ENCODE results near the gene DOCK11.

The DOCK11 gene

GRCh38 chrX:118498351-118498750, 2.7 kb downstream of the DOCK11 start:
- no peak for DNase-seq
- in situ Hi-C loops (cut with MboI; ENCODE audit: low pct_unique_long_range_greater_than_20kb, low sequenced_read_pairs): no loop called here

- no peak for DNase-seq
- in situ Hi-C loops (cut with MboI; ENCODE audit: low pct_unique_long_range_greater_than_20kb, low sequenced_read_pairs): no loop called here
These were observed 3.1 kb downstream of the DOCK11 start for GRCh38 chrX:118498755-118499154.

- DNase-seq: no peak
- in situ Hi-C loops (cut with MboI; ENCODE audit: low pct_unique_long_range_greater_than_20kb, low sequenced_read_pairs): no loop called here
These were observed 3.7 kb downstream of the DOCK11 start for GRCh38 chrX:118499295-118499694.

- DNase-seq: peak; percentile 90
- in situ Hi-C loops (cut with MboI; ENCODE audit: low pct_unique_long_range_greater_than_20kb, low sequenced_read_pairs): no loop called here
These were observed 6.7 kb downstream of the DOCK11 start for GRCh38 chrX:118502161-118502789.

- peak; percentile 89 for DNase-seq
- in situ Hi-C loops (cut with MboI; ENCODE audit: low pct_unique_long_range_greater_than_20kb, low sequenced_read_pairs): no loop called here
These were observed 7.8 kb downstream of the DOCK11 start for GRCh38 chrX:118503260-118504041.

GRCh38 chrX:118504581-118504980, 9.0 kb downstream of the DOCK11 start:
- no peak for DNase-seq

GRCh38 chrX:118506805-118507480, 11.3 kb downstream of the DOCK11 start:
- in situ Hi-C loops (cut with MboI; ENCODE audit: low pct_unique_long_range_greater_than_20kb, low sequenced_read_pairs): no loop called here

More at GRCh38 chrX:118504581-118504980, 9.0 kb downstream of the DOCK11 start:
- in situ Hi-C loops (cut with MboI; ENCODE audit: low pct_unique_long_range_greater_than_20kb, low sequenced_read_pairs): no loop called here

GRCh38 chrX:118507766-118508165, 12.2 kb downstream of the DOCK11 start:
- DNase-seq: no peak
- in situ Hi-C loops (cut with MboI; ENCODE audit: low pct_unique_long_range_greater_than_20kb, low sequenced_read_pairs): no loop called here

More at GRCh38 chrX:118506805-118507480, 11.3 kb downstream of the DOCK11 start:
- DNase-seq: no peak

GRCh38 chrX:118508221-118508620, 12.6 kb downstream of the DOCK11 start:
- in situ Hi-C loops (cut with MboI; ENCODE audit: low pct_unique_long_range_greater_than_20kb, low sequenced_read_pairs): no loop called here
- no peak for DNase-seq

- in situ Hi-C loops (cut with MboI; ENCODE audit: low pct_unique_long_range_greater_than_20kb, low sequenced_read_pairs): no loop called here
- no peak for DNase-seq
These were observed 13.0 kb downstream of the DOCK11 start for GRCh38 chrX:118508635-118509034.

GRCh38 chrX:118510111-118510510, 14.5 kb downstream of the DOCK11 start:
- peak; percentile 61 for DNase-seq
- in situ Hi-C loops (cut with MboI; ENCODE audit: low pct_unique_long_range_greater_than_20kb, low sequenced_read_pairs): no loop called here

GRCh38 chrX:118513120-118513898, 17.7 kb downstream of the DOCK11 start:
- no peak for DNase-seq
- in situ Hi-C loops (cut with MboI; ENCODE audit: low pct_unique_long_range_greater_than_20kb, low sequenced_read_pairs): no loop called here

- DNase-seq: no peak
- in situ Hi-C loops (cut with MboI; ENCODE audit: low pct_unique_long_range_greater_than_20kb, low sequenced_read_pairs): no loop called here
These were observed 24.0 kb downstream of the DOCK11 start for GRCh38 chrX:118519411-118520215.

- in situ Hi-C loops (cut with MboI; ENCODE audit: low pct_unique_long_range_greater_than_20kb, low sequenced_read_pairs): no loop called here
These were observed 24.9 kb downstream of the DOCK11 start for GRCh38 chrX:118520216-118521206.

GRCh38 chrX:118521435-118521834, 25.8 kb downstream of the DOCK11 start:
- no peak for DNase-seq
- in situ Hi-C loops (cut with MboI; ENCODE audit: low pct_unique_long_range_greater_than_20kb, low sequenced_read_pairs): no loop called here

More at GRCh38 chrX:118520216-118521206, 24.9 kb downstream of the DOCK11 start:
- DNase-seq: no peak

- in situ Hi-C loops (cut with MboI; ENCODE audit: low pct_unique_long_range_greater_than_20kb, low sequenced_read_pairs): no loop called here
- no peak for DNase-seq
These were observed 26.8 kb downstream of the DOCK11 start for GRCh38 chrX:118522230-118522926.

- no peak for DNase-seq
- in situ Hi-C loops (cut with MboI; ENCODE audit: low pct_unique_long_range_greater_than_20kb, low sequenced_read_pairs): no loop called here
These were observed 28.3 kb downstream of the DOCK11 start for GRCh38 chrX:118523920-118524319.
